ENCODE results near the gene CDHR2.
"Not testable (repeated sequence)": the region's sequence is repeated elsewhere in the genome, so short reads cannot be mapped to it uniquely, and the experiment has no call there.

The CDHR2 gene

GRCh38 chr5:176573564-176574296 lies 24.6 kb downstream of the CDHR2 start:
- DNase-seq (ENCODE audit: low read depth): peak; percentile 75

GRCh38 chr5:176574297-176574591 lies 25.1 kb downstream of the CDHR2 start:
- DNase-seq (ENCODE audit: low read depth): no peak

GRCh38 chr5:176575066-176575465 lies 25.9 kb downstream of the CDHR2 start:
- no peak for DNase-seq (ENCODE audit: low read depth)

GRCh38 chr5:176575488-176576422 lies 26.6 kb downstream of the CDHR2 start:
- no peak for DNase-seq (ENCODE audit: low read depth)

- DNase-seq (ENCODE audit: low read depth): no peak
Observed at GRCh38 chr5:176577312-176578176, 28.4 kb downstream of the CDHR2 start.

- DNase-seq (ENCODE audit: low read depth): no peak
Observed at GRCh38 chr5:176578391-176578808, 29.3 kb downstream of the CDHR2 start.

- no peak for DNase-seq (ENCODE audit: low read depth)
Observed at GRCh38 chr5:176579323-176579722, 30.2 kb downstream of the CDHR2 start.

- DNase-seq (ENCODE audit: low read depth): no peak
Observed at GRCh38 chr5:176581361-176581760, 32.2 kb downstream of the CDHR2 start.

- DNase-seq (ENCODE audit: low read depth): no peak
Observed at GRCh38 chr5:176583076-176583475, 33.9 kb downstream of the CDHR2 start.

GRCh38 chr5:176587398-176587797 lies 38.3 kb downstream of the CDHR2 start:
- DNase-seq (ENCODE audit: low read depth): no peak

- no peak for DNase-seq (ENCODE audit: low read depth)
Observed at GRCh38 chr5:176588297-176588696, 39.2 kb downstream of the CDHR2 start.

GRCh38 chr5:176589039-176589769 lies 40.1 kb downstream of the CDHR2 start:
- DNase-seq (ENCODE audit: low read depth): no peak

- no peak for DNase-seq (ENCODE audit: low read depth)
Observed at GRCh38 chr5:176590035-176590717, 41.0 kb downstream of the CDHR2 start.

- not testable (repeated sequence) for DNase-seq (ENCODE audit: low read depth)
Observed at GRCh38 chr5:176591667-176592066, 42.5 kb downstream of the CDHR2 start.

- DNase-seq (ENCODE audit: low read depth): no peak
Observed at GRCh38 chr5:176592573-176592972, 43.4 kb downstream of the CDHR2 start.

GRCh38 chr5:176593273-176593869 lies 44.2 kb downstream of the CDHR2 start:
- no peak for DNase-seq (ENCODE audit: low read depth)

GRCh38 chr5:176594554-176594953 lies 45.4 kb downstream of the CDHR2 start:
- no peak for DNase-seq (ENCODE audit: low read depth)

- DNase-seq (ENCODE audit: low read depth): no peak
Observed at GRCh38 chr5:176595386-176595943, 46.3 kb downstream of the CDHR2 start.

- no peak for DNase-seq (ENCODE audit: low read depth)
Observed at GRCh38 chr5:176596069-176596644, 47.0 kb downstream of the CDHR2 start.
